AG20443 (cell line): ENCODE data around the gene GALNT10.
A peak's percentile ranks its signal among the peaks of the same experiment; 100 is the strongest.

Experiments used
- DNase-seq: peaks from one replicate; pipeline ENCODE4 v3.0.0; 2012; ENCODE audit warnings: low spot score, mixed read lengths

GALNT10 gene

GRCh38 chr5:154236536-154237375, 46.2 kb downstream of the GALNT10 start:
- no peak for DNase-seq

DNA sequence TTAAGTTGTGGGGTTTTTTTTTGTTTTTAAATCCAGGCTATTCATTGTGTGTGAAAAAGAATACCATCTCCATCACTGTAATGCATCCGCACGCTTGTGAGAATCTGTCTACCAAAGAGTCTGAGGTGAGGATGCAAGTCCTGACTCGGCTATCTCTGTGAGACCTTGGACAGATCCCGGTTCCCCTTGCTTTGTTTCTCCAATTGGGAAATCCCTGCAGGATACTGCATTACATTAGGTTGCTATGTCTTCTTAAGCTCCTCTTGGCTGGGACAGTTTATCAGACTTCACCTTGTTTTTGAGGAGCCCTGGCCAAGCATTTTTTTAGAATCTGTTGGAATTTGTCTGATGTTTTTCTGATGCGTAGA, 46.8 kb downstream of the GALNT10 start:
- no peak for DNase-seq

GRCh38 chr5:154237946-154238345, 47.4 kb downstream of the GALNT10 start:
- no peak for DNase-seq

GRCh38 chr5:154238776-154239481, 48.4 kb downstream of the GALNT10 start:
- DNase-seq: no peak

DNA sequence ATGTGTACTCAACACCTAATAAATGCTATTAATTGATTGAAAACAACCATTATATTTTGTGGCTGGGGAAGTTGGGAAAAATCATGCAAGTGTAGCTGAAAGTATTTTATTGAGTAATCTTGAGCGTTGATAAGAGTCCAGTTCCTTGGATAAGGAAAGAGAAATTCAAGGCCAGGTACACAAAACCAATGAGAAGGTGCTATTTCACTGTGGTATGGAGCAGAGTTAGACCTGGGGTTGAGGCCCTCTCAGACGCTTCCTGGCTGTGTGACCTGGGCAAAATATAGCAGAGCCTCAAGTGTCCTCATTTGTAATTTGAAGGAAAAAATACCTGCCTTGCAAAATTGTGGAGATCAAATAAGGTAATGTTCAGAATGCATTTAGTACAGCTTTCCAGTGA, 50.1 kb downstream of the GALNT10 start:
- DNase-seq: no peak

- no peak for DNase-seq
Measured at GRCh38 chr5:154241021-154241420, 50.5 kb downstream of the GALNT10 start.

- no peak for DNase-seq
Measured at GRCh38 chr5:154242442-154242841, 51.9 kb downstream of the GALNT10 start.

GRCh38 chr5:154242964-154243376, 52.4 kb downstream of the GALNT10 start:
- DNase-seq: no peak

GRCh38 chr5:154243736-154244135, 53.2 kb downstream of the GALNT10 start:
- peak; percentile 20 for DNase-seq

- DNase-seq: no peak
Measured at GRCh38 chr5:154244476-154244875, 53.9 kb downstream of the GALNT10 start.

DNA sequence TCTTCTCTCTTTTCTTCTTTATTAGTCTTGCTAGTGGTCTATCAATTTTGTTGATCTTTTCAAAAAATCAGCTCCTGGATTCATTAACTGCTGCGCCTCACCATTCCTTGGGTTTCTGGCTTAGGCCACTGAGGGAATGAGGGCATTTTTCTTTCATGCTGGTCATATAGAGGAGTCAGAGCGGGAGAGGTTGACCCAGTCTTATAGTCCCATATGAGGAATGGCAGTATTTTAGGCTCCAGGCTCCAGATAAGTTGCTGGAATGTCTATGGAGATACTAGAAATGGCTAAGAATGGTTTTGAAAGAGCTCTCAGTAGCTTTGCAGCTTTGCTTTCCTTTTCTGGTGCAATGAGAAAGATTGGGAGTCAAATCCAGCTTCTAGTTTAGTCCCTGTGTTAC, 58.2 kb downstream of the GALNT10 start:
- DNase-seq: no peak

- DNase-seq: peak; percentile 18
Measured at GRCh38 chr5:154249826-154250225, 59.3 kb downstream of the GALNT10 start.

- DNase-seq: no peak
Measured at GRCh38 chr5:154251529-154251928, 61.0 kb downstream of the GALNT10 start.

DNA sequence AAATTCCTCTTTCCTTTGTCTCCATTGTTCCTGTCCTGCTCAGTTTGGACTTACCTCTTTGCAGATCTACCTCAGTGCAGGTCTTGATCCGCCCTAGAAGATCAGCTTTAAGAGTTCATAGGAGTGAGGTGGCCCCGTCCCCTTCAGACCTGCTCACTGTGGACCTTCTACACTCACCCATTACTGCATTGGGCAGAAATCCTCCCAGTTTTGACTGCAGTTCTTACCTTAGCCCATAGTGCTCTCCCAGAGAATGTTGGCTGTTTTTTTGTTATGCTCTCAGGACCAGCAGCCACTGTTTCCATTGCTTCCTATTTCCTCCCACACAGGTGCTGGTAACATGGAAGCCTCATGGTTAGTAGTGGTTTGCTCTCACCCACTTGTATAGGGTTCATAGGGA, 63.3 kb downstream of the GALNT10 start:
- DNase-seq: no peak

- DNase-seq: no peak
Measured at GRCh38 chr5:154254896-154255295, 64.4 kb downstream of the GALNT10 start.

GRCh38 chr5:154257046-154257445, 66.5 kb downstream of the GALNT10 start:
- no peak for DNase-seq

DNA sequence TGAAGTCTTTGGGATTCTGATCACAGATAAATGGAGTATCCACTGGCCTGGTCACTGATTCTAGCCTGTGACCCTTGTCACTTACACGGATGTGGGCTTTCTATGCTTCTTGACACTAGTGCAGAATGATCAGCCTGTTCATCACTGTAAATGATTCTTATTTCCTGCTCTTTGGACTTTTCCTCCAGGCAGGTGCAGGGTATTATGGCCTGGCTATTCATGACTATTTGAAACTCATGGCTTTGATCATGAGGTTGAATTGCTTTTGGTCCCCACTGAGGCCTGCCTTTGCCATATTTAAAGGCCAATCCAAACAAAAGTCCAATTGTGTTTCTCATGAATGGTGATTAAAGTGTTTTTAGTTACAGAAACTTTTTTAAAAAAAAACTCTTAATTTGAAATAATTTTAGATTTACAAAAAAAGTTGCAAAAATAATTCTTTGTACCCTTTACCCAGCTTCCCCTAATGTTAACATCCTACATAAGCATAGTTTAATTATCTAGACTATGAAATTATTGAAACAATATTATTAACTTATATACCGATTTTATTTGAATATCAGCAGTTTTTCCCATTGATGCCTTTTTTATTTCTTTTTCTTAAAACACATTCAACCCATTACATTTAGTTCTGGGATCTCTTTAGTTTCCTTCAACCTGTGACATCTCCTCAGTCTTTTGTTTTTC, 68.1 kb downstream of the GALNT10 start:
- no peak for DNase-seq

DNA sequence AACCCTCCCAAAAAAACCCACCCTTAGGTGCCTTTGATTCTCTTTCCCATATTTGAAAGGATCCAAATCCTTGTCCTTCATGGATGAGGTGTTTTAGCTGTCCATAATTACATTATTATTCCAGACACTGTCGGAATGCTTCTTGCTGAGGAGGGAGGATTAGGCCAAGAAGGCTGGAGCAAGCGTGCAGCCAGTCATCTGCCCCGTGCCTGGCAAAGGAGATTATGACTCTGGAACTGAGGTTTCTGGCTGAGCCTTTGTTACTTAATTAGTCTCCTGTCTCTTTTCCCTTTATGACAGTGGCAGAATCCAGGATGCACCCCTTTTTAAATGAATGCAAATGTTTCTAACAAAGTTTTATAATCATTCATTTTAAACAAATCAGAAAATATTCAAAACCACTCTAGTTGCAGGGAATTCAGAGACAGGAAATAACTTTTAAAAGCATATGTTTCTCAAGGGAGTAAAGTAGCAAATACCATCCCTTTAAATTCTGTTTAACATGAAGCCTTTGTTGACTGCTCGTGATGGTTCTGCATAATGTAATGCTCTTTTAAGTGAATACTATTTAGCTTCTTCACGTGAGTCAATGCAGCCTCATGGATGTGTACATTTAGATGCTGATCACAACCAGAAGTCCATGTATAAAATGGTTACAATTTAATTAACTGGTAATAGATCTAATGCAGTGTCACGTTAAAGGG, 69.8 kb downstream of the GALNT10 start:
- DNase-seq: peak; percentile 79

GRCh38 chr5:154262342-154262741, 71.8 kb downstream of the GALNT10 start:
- DNase-seq: no peak

- DNase-seq: no peak
Measured at GRCh38 chr5:154264549-154265196, 74.1 kb downstream of the GALNT10 start.

DNA sequence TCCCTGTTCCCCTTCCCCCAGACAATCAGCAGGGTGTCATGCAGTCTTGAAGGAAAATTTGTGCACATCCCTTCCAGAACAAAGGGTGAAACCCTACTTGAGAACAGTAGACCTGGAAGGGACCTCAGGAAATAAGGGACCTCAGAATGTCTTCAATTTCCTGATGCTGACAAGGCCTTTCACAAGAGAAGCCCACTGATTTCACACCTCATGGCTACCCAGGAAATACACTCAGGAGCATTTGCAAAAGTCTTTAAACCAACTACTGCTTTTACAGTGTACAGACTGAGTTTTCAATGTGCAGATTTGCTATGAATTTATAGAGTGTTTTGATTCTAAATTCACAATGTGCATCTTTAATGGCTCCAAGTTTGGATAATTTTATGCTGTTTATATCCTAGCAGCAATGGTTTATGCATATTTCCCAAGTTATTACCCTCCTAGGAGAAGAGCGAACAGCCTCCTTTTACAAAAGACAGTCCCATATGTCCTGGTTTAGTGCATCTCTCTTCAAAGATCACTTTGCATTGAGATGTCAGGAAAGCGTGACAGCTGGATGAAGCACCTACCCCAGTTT, 74.8 kb downstream of the GALNT10 start:
- no peak for DNase-seq
